Upper lobe of left lung (tissue), 6 donors: Measurements from ENCODE around the gene APBB2. TPM values are rescaled to one million over a fixed set of nuclear protein-coding genes. Genes with fewer than 3 reads are reported as not detected.

Experiments used
- ATAC-seq, 2 donors: fragments of 200-7000 bp; cut with Tn5 transposase; one replicate each; pipeline ENCODE4 v1.9.1; 2022; ENCODE audit warnings: mild to moderate bottlenecking in 2 of 2, moderate library complexity in 2 of 2; ENCODE audit not compliant: low FRiP score in 2 of 2
- DNase-seq, 2 donors: peaks; one replicate each; pipeline ENCODE4 v3.0.0-alpha.2; 2019 to 2020
- H3K27ac ChIP-seq, 4 donors: fragments of 200-600 bp; sonication (generic); one replicate each; pipeline ENCODE4 v1.5.1; 2016 to 2019
- H3K27me3 ChIP-seq, 4 donors: fragments of 200-600 bp; sonication (generic); one replicate each; pipeline ENCODE4 v1.5.1; 2017 to 2019
- H3K36me3 ChIP-seq, 4 donors: fragments of 200-600 bp; sonication (generic); one replicate each; pipeline ENCODE4 v1.5.1; 2016 to 2019
- H3K4me1 ChIP-seq, 4 donors: fragments of 200-600 bp; sonication (generic); one replicate each; pipeline ENCODE4 v1.5.1; 2018 to 2019
- H3K4me3 ChIP-seq, 4 donors: fragments of 200-600 bp; sonication (generic); one replicate each; pipeline ENCODE4 v1.5.1; 2017 to 2019; ENCODE audit warnings: mild to moderate bottlenecking in 2 of 4, moderate library complexity in 1 of 4
- H3K9me3 ChIP-seq, 4 donors: fragments of 200-600 bp; sonication (generic); one replicate each; pipeline ENCODE4 v1.5.1; 2018 to 2019
- CTCF ChIP-seq, 6 experiments: fragments of 450-650 bp in 4 of 6; fragments of 200-600 bp in 2 of 6; sonication (generic) in 2 of 6; IDR thresholded peaks; one replicate each; pipeline ENCODE4 v1.5.1; 2016 to 2019; ENCODE audit warnings: antibody characterized with exemption in 6 of 6
- EP300 ChIP-seq, 4 donors: sonication (generic); formaldehyde crosslinking; IDR thresholded peaks; one replicate each; pipeline ENCODE4 v1.5.1; 2017; ENCODE audit warnings: antibody characterized with exemption in 4 of 4, control low read depth in 2 of 4
- POLR2A ChIP-seq, 4 donors: fragments of 450-650 bp; IDR thresholded peaks; one replicate each; pipeline ENCODE4 v1.5.1; 2016 to 2017; ENCODE audit warnings: antibody characterized with exemption in 4 of 4, mild to moderate bottlenecking in 2 of 4
- POLR2AphosphoS5 ChIP-seq, 2 donors: sonication (generic); formaldehyde crosslinking; IDR thresholded peaks; one replicate each; pipeline ENCODE4 v1.5.1; 2017; ENCODE audit warnings: antibody characterized with exemption in 2 of 2
- WGBS, 2 donors: methylation state at CpG; one replicate each; pipeline ENCODE4 v1.1.5; 2017 to 2018; 5-methylcytosine and 5-hydroxymethylcytosine counted together
- total RNA-seq, 6 donors: library from RNA; depleted of rRNA in 4 of 6; stranded (reverse); fragments of >200 nt in 4 of 6; gene quantifications; one replicate each; pipeline versions ENCODE4 v1.1.0 to v1.2.1, GENCODE V29; 2016 to 2021
- donor health status: DM: no; HTN: no; CAD: no; lungs with moderate emphysema.
- donor health status: DM: no; HTN: yes; CAD: no; lungs with severe emphysema.

Gene APBB2
- total RNA-seq, 6 donors from 2014 or later: 69.5 to 168 (median 102) TPM

DNA sequence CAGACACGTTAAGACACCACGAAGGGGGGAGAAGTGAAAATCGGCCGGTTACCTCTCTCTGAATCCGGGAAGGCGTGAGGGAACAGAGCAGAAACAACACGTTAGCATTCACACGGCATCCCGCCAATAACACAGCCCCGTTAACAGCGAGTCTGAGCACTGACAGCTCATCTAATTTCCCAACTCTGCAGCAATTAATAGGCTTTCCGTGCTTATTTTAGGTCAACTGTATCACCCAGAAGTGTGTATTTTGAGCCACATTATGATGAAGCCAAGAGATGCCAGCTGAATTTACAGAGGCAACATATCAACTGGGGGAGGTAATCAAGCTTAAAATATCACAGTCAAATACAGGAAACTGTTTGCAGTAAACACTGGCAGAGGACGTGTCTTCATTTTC lies 372.0 kb downstream of the APBB2 start:
- Histone ChIP-seq H3K4me3 (no peak overlapping the region), H3K27me3 (no peaks in the 10 kb centered on the region), H3K9me3 (no peaks in the 10 kb centered on the region), H3K36me3 (no peaks in the 10 kb centered on the region), H3K27ac (no peak overlapping the region), H3K4me1 (peaks cover 0 to 17% (median 6%) of the 10 kb centered on the region in 4 donors)
- WGBS, 2 donors: 69 to 73% methylated on average over 13 of the region's 13 CpGs
- TF ChIP-seq POLR2A (IDR thresholded peaks at IDR 0.05) (no peak), POLR2AphosphoS5 (IDR thresholded peaks at IDR 0.05) (no peak), CTCF (IDR thresholded peaks at IDR 0.05) (no peak), EP300 (IDR thresholded peaks at IDR 0.05) (no peak)
- no peak for ATAC-seq
- no peak for DNase-seq

- H3K4me1 ChIP-seq: peaks cover 0 to 17% (median 6%) of the 10 kb centered on the region in 4 donors
- H3K27me3 ChIP-seq: no peaks in the 10 kb centered on the region
- peak; percentile 79 to 82 for ATAC-seq
- H3K27ac ChIP-seq: no peak overlapping the region
- 76 to 85% methylated on average over 7 of the region's 7 CpGs for WGBS, 2 donors
- DNase-seq: peak in 1 of 2 donors; percentile 84
- no peaks in the 10 kb centered on the region for H3K9me3 ChIP-seq
- H3K36me3 ChIP-seq: peaks cover 0 to 6% (median 0%) of the 10 kb centered on the region in 4 donors
- TF ChIP-seq CTCF (IDR thresholded peaks at IDR 0.05) (peak; percentile 57 to 72 (median 61)), EP300 (IDR thresholded peaks at IDR 0.05) (no peak), POLR2AphosphoS5 (IDR thresholded peaks at IDR 0.05) (peak in 1 of 2 donors; percentile 30), POLR2A (IDR thresholded peaks at IDR 0.05) (no peak)
- H3K4me3 ChIP-seq: no peak overlapping the region
Observed at GRCh38 chr4:40840985-40841571, 373.3 kb downstream of the APBB2 start.

GRCh38 chr4:40840255-40840984 lies 373.9 kb downstream of the APBB2 start:
- Histone ChIP-seq H3K4me1 (peaks cover 0 to 17% (median 6%) of the 10 kb centered on the region in 4 donors), H3K9me3 (no peaks in the 10 kb centered on the region), H3K36me3 (peaks cover 0 to 13% (median 0%) of the 10 kb centered on the region in 4 donors), H3K4me3 (no peak overlapping the region), H3K27ac (no peak overlapping the region), H3K27me3 (no peaks in the 10 kb centered on the region)
- no peak for ATAC-seq
- TF ChIP-seq CTCF (IDR thresholded peaks at IDR 0.05): no peak
- TF ChIP-seq POLR2A (IDR thresholded peaks at IDR 0.05): no peak
- TF ChIP-seq POLR2AphosphoS5 (IDR thresholded peaks at IDR 0.05): no peak
- no peak for TF ChIP-seq EP300 (IDR thresholded peaks at IDR 0.05)
- DNase-seq: no peak
- 85 to 90% methylated on average over 10 of the region's 10 CpGs for WGBS, 2 donors

DNA sequence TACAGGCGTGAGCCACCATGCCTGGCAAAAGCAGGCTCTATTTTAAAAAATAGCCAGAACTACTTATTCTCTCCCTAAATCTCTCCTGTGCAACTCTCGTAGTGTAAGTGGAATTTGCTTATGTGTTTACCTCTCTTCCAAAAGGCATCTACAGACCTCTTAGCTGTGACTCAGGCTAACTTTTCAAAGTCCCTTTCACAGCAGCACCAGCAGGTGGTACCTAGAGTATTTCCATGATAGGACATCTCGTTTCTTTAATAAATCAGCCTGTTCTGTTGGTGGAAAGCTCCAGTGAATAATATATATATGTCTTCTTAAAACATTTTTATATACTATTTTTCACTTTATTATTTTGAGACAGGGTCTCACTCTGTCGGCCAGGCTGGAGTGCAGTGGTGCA lies 375.6 kb downstream of the APBB2 start:
- ATAC-seq (no peak), DNase-seq (no peak)
- 91 to 95% methylated on average over 4 of the region's 4 CpGs for WGBS, 2 donors
- Histone ChIP-seq H3K27me3 (no peaks in the 10 kb centered on the region), H3K9me3 (no peaks in the 10 kb centered on the region), H3K36me3 (peaks cover 0 to 25% (median 0%) of the 10 kb centered on the region in 4 donors), H3K27ac (no peak overlapping the region), H3K4me3 (no peak overlapping the region), H3K4me1 (peaks cover 0 to 17% (median 6%) of the 10 kb centered on the region in 4 donors)
- TF ChIP-seq CTCF (IDR thresholded peaks at IDR 0.05) (no peak), POLR2A (IDR thresholded peaks at IDR 0.05) (no peak), EP300 (IDR thresholded peaks at IDR 0.05) (no peak), POLR2AphosphoS5 (IDR thresholded peaks at IDR 0.05) (no peak)
